GM19372 (cell line): ENCODE results near the gene RASAL3.
"Not testable (repeated sequence)": the region's sequence is repeated elsewhere in the genome, so short reads cannot be mapped to it uniquely, and the experiment has no call there.

ENCODE experiments used
- ATAC-seq: cut with Tn5 transposase; IDR thresholded peaks from one replicate; pipeline ENCODE4 v1.9.1; 2021; ENCODE audit warnings: mild to moderate bottlenecking, low read depth, moderate library complexity; ENCODE audit not compliant: unreplicated experiment

Gene RASAL3

DNA sequence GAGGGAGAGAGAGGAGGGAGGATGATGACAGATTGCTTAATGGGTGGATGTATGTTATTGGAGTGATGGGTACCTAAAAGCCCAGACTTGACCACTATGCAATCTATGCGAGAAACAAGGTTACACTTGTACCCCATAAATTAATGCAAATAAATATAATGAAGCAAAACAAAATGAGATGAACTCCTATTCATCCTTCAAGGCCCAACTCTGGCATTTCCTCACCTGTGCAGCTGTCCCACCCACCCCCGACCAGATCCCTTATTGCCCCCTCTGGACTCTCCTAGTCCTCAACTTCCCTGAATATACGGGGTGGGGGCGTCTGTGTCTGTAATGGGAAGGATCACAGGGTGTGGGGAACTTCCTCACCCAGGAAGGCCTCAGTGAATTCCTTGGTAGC lies 10.8 kb upstream of the RASAL3 start:
- no peak for ATAC-seq

DNA sequence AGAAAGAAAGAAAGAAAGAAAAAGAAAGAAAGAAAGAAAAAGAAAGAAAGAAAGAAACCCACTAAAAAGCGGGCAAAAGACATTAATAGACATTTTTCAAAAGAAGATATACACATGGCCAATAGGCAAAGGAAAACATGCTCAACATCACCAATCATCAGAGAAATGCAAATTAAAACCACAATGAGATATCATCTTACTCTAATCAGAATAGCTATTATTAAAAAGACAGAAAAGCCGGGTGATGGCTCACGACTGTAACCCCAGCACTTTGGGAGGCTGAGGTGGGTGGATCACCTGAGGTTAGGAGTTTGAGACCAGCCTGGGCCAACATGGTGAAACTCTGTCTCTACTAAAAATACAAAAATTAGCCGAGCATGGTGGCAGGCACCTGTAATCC lies 9.5 kb upstream of the RASAL3 start:
- ATAC-seq = not testable (repeated sequence)

DNA sequence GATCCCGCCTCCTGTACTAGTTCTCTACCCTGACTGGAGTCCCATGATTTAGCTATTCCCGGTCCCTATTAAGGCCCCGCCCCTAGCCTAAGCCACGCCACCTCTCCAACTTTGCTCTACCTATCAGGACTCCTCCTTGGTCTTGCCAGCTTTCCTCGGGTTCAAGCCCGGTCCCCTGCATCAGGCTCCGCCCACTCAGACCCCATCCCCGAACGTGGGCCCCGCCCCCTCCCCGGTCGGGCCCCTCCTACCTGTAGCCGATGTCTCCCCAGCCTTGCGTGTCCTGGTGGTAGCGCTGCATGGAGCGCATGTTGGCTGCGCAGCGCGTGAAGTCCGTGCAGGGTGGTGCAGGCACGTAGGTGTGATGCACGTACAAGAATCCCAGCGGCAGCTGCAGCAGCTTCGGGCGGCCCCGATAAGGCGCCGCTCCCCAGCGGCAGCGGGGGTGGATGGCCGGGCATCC lies 7.3 kb upstream of the RASAL3 start:
- ATAC-seq = no peak

DNA sequence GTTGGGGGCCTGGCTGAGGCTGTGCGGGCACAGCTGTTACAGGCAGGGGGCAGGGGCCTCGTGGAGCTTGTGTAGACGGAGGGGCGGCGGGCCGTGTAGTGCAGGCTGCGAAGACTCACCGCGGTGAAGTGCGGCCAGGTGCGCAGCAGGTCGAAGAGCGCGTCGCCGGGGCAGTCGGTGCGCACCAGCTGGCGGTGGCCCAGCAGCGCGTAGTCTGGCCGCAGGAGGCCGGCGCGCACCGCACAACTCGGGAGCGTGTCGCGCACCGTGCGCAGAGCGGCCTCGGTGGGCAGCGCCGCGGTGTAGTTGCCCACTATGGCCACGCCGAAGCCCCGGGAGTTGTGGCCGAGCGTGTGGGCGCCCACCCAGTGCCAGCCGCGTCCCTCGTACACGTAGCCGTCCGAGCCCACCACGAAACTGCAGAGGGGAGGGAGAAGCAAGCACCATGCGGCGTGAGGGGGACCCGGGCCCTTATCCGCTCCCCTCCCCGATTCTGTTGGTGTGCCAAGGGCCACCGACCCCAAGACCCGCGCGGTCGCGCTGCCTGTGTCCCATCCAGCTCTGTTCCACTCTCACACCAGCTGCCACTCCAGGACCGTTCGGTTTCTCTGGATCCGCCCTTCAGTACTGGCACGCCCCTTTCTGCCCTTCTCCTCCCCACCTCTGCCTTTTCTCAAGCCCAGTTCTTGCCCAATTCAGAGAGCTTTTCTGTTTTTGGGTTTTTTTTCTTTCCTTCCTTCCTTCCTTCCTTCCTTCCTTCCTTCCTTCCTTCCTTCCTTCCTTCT lies 5.4 kb upstream of the RASAL3 start:
- ATAC-seq = no peak

DNA sequence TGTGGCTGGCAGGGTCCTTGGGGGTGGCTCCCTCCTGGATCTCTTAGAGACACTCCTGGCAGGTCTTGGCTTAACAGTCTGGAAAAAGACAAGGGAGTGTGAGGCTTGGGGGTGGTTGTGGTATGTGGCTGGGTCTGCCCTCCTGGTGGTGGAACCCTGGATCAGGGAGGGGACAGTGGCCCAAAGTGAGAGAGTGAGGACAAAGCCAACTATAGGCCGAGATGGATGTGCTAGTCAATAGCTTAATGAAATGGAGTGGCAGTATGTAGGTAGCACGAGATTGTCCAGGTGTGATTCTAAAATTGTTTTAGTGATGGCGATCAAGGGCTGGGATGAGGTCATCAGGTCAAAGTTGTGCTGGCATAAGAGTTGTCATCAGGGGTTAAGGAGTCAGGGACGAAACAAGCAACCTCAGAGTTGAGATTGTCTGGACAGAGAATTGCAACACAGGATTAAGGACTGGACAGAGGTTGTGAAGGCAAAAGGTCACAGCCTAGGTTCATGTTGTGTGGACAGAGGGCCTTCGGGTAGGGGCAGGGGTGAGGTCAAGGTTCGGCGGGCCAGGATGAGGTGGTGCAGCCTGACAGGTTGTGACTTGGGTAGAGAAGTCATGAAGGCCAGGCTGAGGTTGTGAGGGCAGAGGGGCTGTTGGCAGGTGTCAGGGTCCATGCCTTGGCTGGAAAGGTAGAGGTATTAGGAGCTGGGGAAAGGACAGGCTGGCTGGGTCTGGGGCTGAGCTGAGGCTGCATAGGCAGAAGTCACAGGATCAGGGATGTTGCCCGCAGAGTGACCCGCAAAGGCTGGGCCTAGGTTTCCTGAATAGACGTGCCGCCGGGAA lies 4.5 kb upstream of the RASAL3 start:
- no peak for ATAC-seq

DNA sequence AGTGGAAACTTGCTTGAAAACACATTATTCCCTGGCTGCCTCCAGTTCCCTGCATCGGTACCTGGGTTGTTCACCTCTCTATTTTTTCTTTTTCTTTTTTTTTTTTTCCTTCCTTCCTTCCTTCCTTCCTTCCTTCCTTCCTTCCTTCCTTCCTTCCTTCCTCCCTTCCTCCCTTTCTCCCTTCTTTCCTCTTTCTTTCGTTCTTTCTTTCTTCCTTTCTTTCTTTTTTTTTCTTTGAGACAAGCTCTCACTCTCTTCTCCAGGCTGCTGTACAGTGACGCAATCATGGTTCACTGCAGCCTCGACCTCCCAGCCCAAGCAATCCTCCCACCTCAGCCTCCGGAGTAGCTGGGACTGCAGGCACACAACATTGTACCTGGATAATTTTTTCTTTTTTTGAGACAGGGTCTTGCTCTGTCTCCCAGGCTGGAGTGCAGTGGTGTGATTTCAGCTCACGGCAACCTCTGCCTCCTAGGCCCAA lies 3.4 kb upstream of the RASAL3 start:
- ATAC-seq = no peak

DNA sequence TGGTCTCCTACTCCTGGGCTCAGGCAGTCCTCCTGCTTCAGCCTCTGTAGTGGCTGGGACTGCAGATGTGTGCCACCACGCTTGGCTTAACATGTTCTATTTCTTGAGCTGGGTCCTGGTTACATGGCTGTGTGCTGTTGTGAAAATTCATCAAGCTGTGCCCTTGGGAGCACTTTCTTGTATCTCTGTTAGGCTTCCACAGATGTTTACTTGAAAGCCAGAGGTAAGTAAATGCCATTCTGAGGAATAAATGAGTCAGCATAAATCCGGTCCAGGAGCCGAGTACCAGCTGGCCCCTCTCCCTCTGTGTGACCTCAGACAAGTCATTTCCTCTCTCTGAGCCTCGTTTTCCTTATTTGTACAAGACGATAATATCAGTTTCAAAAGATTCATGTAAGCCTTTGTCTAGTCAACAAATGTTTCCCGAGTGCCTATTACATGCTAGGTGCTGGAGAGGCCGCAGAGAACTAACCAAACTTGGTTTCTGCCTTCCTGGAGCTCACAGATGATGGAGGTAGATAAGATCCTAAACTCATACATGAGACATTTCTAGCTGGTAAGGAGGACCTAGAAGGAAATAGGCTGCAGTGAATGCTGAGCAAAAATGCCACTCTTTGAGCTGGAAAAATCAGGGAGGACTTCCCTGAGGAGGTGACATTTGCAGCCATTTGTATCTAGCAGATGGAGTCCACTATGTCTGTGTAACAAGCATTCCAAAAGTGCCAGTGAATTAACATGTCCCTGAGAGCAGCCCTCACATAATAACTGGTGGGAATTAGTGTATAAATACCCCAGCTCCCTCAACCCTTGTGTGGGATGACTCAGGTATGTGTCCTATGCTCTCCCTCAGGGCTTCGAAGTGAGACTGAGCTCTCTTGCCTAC lies 2.7 kb upstream of the RASAL3 start:
- ATAC-seq = no peak

DNA sequence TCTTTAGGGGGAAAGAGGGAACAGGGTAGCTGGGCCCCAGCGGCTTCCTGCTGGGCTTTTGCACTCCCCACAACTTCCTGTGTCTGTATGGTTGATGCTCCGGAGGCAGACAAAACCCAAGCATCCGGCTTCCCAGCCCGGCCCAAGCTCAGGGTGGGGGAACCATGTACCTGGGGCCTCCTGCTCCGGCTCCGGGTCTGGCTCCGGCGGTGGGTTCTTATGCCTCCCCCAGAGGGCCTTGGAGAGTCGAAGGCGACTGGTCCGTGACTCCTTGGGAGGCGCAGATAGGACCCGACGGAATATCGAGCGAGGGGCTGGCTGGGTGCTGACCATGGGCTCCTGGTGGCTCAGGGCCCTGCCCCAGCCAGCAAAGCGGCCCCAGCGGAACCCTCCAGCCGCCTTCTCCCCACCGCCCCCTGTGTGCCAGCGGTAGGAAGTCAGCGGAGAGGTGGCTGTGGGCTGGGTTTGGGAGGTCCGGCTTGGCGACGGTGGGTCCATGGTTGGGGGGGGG lies 428 bp downstream of the RASAL3 start:
- no peak for ATAC-seq

DNA sequence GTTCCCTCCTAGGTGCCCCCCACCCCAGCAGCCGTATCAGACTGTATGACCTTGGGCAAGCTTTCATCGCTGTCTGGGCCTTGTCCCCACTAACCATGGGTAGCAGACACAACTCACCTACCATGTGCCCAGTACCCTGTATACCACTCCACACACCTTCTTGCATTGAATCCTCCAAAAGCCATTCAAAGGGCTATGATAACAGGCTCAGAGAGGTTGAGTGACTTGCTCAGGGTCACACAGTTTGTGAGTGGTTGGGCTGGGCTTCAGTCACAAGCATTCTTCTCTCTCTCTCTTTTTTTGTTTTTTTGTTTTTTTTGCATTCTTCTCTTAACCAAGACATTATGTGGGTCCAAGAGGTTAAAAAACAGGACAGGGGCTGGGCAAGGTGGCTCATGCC lies 2.6 kb downstream of the RASAL3 start:
- no peak for ATAC-seq

DNA sequence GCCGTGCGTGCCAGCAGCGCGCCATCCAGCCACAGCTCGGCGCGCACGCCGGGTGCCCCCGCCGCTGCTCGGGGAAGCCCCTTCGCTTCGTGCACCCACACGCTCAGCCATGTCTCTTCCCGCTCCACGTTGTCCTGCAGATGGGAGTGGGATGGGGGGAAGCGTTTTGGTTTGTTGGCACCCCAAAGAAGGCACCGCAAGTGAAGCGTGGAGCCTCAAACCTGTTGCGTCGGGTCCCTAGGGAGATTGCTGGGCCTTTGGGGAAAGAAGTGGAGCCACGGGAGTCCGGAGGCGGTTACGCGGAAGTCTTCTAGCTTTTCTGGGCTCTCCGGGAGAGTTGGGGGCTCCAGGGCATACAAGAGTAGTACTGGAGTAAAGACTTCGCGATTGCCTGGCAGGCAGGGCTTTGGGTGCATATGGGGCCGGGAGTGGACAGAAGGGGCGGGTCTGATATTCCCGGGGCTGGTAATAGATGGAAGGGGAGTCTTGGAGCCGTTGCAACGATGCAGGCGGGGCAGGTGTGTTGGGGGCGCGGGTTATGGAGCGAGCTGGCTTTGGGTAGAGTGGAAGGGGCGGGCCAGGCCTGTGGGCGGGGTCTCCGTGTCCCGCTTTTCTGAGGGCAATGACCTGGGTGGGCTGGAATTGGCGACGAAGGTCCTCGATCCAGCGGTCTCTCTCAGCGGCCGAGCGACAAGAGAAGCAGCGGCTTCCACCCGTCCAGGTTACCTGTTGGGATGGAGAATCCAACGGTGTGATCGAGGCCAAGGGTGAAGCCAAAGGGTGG lies 6.5 kb downstream of the RASAL3 start:
- no peak for ATAC-seq

DNA sequence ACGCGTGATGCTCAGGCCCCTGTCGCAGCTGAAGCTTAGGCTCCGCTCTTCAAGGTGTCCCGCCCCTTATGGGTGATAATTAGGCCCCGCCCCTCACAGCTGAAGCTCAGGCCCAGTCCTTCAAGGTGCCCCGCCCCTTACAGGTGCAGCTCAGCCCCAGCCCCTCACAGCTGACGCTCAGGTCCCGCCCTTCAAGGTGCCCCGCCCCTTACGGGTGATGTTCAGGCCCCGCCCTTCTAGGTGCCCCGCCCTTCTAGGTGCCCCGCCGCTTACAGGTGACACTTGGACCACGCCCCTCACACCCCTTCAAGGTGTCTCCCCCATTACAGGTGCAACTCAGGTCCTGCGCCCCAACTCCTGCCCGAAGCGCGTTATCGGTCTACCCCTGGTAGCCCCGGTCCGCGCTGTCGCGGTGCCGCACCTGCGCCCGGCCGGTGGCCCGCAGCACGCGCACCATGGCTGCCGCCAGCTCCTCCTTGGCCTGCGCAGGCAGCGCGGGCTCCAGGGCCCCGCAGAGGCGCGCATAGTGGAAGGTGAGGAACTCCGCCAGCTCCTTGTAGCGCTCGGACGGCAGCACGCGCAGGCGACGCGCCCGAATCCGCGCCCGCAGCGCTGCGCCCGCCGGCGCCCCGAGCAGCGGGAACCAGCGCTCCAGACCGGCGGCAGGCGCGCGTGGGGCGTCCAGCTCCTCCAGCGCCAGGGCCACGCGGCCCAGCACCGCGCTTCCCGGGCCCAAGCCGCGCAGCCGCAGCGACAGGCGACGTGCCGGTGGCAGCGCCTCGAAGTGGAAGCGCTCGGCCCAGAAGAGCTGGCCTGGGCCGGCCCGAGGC lies 7.3 kb downstream of the RASAL3 start:
- ATAC-seq = no peak

DNA sequence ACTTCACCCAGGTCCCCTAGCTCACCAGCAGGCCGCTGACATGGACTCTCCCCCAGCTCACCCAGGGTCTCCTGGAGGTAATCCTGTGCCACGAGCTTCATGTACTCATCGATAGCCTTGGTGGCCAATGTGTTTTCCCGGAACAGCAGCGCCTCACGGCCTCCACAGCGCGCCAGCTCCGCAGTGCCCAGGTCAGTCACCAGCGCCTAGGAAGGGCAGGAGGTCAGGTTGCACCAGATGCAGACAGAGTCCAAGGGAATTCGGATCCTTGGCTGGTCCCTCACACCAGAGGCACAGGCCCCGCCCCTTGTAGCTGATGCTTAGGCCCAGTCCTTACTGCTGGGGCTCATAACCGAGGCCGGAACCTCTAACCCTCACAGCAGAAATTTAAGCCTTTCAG lies 7.9 kb downstream of the RASAL3 start:
- no peak for ATAC-seq

DNA sequence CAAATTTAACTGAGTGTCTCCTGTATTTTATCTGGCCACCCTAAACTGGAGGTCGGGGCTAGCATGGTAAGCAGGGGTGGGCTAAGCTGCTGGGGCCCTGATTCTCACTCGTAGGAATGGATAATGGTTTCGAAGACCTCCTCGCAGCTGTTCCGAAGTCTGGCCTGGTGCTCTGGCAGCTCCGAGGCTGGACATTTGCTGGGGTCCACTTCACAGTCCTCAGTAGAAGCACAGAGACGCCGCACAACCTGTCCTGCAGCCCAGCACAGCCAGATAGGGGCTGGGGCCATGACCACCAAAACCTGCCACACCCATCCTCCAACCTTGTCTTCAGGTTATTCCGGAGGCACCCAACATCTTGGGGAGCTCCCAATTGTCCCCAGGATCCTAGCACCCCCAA lies 8.3 kb downstream of the RASAL3 start:
- no peak for ATAC-seq

DNA sequence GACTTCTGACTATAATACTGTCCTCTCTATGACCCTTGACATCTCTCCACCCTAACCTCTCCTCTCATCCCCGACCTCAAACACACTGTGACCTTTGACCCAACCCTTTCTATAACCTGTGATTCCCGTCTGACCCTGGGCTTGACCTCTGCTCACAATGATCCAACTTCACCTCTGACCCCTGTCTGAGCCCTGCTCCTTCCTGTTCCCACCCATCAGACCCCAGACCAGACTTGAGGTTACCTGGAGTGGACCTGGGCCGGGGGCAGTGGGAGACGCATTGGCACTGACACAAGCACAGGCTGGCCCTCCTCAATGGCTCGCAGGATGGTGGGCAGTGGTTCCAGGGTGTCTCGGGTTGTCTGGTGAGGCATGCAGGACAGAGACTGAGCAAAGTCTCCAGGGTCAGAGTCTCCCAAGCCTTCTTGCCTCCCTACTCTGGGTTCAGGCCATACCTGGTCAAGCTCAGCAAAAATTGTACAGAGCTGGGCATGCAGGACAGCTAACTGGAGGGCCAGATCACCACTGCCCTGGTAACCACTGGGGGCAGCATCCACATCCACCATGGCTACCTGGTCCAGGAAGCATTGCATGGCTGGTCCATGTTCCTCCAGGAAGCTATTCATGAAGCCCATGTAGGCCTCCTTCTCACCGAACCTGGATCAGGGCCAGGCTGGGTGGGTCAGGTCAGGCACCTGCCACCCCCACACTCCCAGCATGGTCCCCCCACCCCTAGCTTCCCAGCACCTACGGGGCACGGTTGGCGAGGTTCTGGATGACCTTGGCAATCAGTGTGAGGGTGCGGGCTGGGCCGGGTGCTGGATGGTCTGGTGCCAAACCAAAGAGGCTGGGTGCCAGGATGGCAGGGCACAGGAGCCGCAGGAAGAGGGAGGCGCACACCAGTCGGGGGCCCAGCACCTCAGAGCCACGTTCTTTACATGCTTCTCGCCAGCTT lies 10.2 kb downstream of the RASAL3 start:
- no peak for ATAC-seq

DNA sequence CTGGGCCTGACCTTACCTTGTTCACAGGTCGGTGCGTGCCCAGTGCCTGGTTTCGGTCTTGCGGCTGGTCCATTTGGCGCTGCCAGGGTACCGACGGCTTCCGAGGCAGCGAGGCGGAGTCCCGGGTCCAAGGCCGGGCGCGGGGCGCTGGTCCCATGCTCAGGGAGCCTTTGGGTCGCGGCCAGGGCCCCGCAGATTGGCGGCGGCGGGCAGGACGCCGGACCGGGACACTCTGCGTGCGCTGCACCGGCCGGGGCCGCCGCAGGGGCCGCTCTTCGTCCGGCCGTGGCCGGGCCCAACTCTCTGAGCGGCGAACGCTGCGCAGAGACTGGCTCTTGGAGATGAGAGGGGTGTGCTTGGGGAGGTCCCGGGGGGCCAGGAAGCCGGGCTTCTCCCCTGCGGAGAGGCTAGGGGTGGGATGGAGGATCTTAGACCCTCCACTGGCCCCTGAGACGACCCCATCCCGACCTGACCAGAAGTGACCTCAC lies 11.2 kb downstream of the RASAL3 start:
- ATAC-seq = no peak

DNA sequence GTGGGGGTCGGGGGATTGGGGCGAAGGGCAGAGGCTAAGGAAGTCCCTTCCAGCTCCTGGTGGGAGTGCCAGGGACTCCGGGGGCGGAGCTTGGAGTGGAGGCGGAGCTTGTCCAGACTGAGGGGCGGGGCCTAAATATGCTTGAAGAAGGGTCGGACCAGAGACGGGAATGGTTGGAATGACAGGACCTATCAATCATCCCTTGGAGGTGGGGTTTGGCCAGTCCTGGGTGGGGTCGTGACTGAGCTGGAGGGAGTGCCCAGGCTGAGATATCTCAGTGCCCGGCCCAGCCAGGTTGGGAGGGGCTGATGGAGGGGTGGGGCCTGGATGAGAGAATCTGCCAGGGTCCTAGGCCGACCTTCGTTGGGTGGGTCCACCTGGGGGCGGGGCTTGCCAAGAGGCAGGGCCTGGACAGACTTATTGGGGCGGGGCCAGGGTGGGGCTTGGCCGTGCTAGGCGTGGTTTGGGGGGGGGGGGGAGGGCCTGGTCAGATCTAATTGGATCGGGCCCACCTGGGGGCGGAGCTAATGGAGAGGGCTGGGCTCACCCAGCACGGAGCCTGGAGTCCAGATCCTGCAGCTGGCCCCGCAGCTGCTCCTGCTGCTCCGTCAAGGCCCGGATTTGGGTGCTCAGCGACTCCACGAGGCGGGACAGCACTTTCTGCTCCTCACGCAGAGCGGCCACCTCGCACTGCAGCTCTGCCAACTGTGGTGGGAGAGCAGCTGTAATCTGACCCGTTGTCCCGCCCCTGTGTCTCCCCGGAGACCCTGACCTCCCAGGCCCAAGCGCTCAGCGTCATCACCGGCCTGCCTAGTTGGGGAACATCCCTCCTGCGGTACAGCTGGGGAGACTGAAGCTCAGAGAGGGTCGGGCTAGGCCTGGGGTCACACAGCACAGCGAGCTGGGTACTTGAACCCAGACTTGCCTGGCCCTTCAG lies 12.0 kb downstream of the RASAL3 start:
- no peak for ATAC-seq

DNA sequence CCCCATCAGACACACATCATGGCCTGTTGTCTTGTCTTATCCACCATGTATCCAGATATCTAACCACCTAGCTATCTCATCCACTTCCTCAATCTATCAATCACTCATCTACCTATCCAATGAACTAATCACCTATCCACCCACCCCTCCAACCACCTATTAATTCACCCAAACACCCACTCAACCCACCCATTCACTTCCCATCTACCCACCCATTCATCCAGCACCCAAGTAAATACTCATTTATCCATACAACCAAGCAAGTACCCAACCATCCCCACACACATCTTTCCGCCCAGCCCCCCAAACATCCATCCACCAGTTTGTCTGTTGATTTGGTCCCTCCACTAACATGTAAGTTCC lies 13.8 kb downstream of the RASAL3 start:
- no peak for ATAC-seq
